K562 (cell line): Measurements from ENCODE around the gene SH2D5. TPM values are rescaled to one million over a fixed set of nuclear protein-coding genes. Genes with fewer than 3 reads are reported as not detected.

Experiments
- BRCA1 ChIP-seq, 2 experiments: fragments of 450-650 bp in 1 of 2; sonication (generic) in 1 of 2; formaldehyde crosslinking in 1 of 2; IDR thresholded peaks; 2 replicates each; pipeline versions ENCODE4 v1.5.0 to v1.6.1; 2017 to 2020; ENCODE audit warnings: mild to moderate bottlenecking in 1 of 2, missing genetic modification reagents in 1 of 2
- BRD4 ChIP-seq: fragments of 200-600 bp; sonication (generic); IDR thresholded peaks from 2 replicates; pipeline ENCODE4 v1.6.1; 2017; ENCODE audit warnings: inconsistent platforms
- FOXA3 ChIP-seq, 2 experiments: fragments of 450-650 bp in 1 of 2; sonication (generic) in 1 of 2; formaldehyde crosslinking; IDR thresholded peaks in 1 of 2; conservative IDR thresholded peaks in 1 of 2; 2 replicates each; pipeline versions ENCODE4 v1.4.0 to v1.8.0; 2020 to 2022; ENCODE audit warnings: mild to moderate bottlenecking in 2 of 2, missing genetic modification reagents in 1 of 2
- GTF2A2 ChIP-seq: IDR thresholded peaks from 2 replicates; pipeline ENCODE4 v1.6.1; 2016; ENCODE audit warnings: mild to moderate bottlenecking, missing genetic modification characterization, missing compliant biosample characterization
- HNRNPLL ChIP-seq: fragments of 200-400 bp; formaldehyde crosslinking; IDR thresholded peaks from 2 replicates; pipeline ENCODE4 v1.6.1; 2017; ENCODE audit warnings: low read length, low read depth, mild to moderate bottlenecking; ENCODE audit not compliant: poor library complexity, severe bottlenecking
- NBN ChIP-seq: fragments of 450-650 bp; IDR thresholded peaks from 2 replicates; pipeline ENCODE4 v1.6.1; 2016; ENCODE audit warnings: low read depth, mild to moderate bottlenecking
- ZFX ChIP-seq: sonication (generic); formaldehyde crosslinking; IDR thresholded peaks from 2 replicates; pipeline ENCODE4 v1.8.0; 2022; ENCODE audit warnings: mild to moderate bottlenecking, missing genetic modification reagents, moderate library complexity
- ZKSCAN8 ChIP-seq: fragments of 200-800 bp; sonication (Bioruptor generic); IDR thresholded peaks from 2 replicates; pipeline ENCODE4 v1.6.1; 2016; ENCODE audit warnings: missing genetic modification characterization, missing compliant biosample characterization
- ZNF121 ChIP-seq: sonication (generic); formaldehyde crosslinking; conservative IDR thresholded peaks from 2 replicates; pipeline ENCODE4 v1.8.0; 2022; ENCODE audit warnings: missing genetic modification reagents
- polyA plus RNA-seq, 8 experiments: library from polyadenylated mRNA; depleted of rRNA in 4 of 8; stranded (reverse) in 5 of 8; unstranded in 3 of 8; fragments of >200 nt; fragmentation: Nextera tagmentation in 2 of 8; fragmentation: Illumina TruSeq in 1 of 8; extraction: Ambion mirVana in 2 of 8; extraction: Trizol in 1 of 8; gene quantifications; 2 replicates each; pipeline versions ENCODE4 v1.2.1 to v1.2.3, GENCODE V29; 2011 to 2014; ENCODE audit warnings: inconsistent platforms in 1 of 8, missing spikeins in 1 of 8
- total RNA-seq, 7 experiments: library from RNA; depleted of rRNA in 6 of 7; stranded (reverse); fragments of >200 nt in 6 of 7; fragmentation: Illumina TruSeq in 2 of 7; extraction: Trizol in 2 of 7; gene quantifications; 2 replicates each; pipeline versions ENCODE4 v1.2.1 to v1.2.3, GENCODE V29; 2011 to 2021; ENCODE audit warnings: low replicate concordance in 1 of 7
- TF ChIP-seq, protein P1 (sequence below), 2 experiments: IDR thresholded peaks; 2 replicates each; pipeline ENCODE4 v1.6.1; 2011; ENCODE audit warnings: borderline replicate concordance in 1 of 2, control low read depth in 1 of 2, low read depth in 1 of 2, low read length in 1 of 2, mild to moderate bottlenecking in 1 of 2, mixed read lengths in 1 of 2, moderate library complexity in 1 of 2; ENCODE audit not compliant: insufficient read depth in 1 of 2, insufficient read length in 1 of 2, poor library complexity in 1 of 2, severe bottlenecking in 1 of 2; ENCODE audit errors: extremely low read depth in 1 of 2
- TF ChIP-seq, protein P2 (sequence below): fragments of 250-450 bp; sonication (Bioruptor Pico); IDR thresholded peaks from 2 replicates; pipeline ENCODE4 v1.8.0; 2022; ENCODE audit warnings: inconsistent platforms
- TF ChIP-seq, protein P3 (sequence below), 2 experiments: fragments of 450-650 bp; IDR thresholded peaks; 2 replicates each; pipeline ENCODE4 v1.6.1; 2016
- TF ChIP-seq, protein P4 (sequence below): fragments of 250-450 bp; sonication (Bioruptor Pico); IDR thresholded peaks from 2 replicates; pipeline ENCODE4 v1.4.0; 2020; ENCODE audit warnings: mild to moderate bottlenecking, moderate library complexity, borderline replicate concordance
- TF ChIP-seq, protein P5 (sequence below): fragments of 450-650 bp; formaldehyde crosslinking; IDR thresholded peaks from 2 replicates; pipeline ENCODE4 v1.4.0; 2020; ENCODE audit warnings: mild to moderate bottlenecking
- TF ChIP-seq, protein P6 (sequence below): sonication (generic); formaldehyde crosslinking; IDR thresholded peaks from 2 replicates; pipeline ENCODE4 v1.8.0; 2022; ENCODE audit warnings: missing genetic modification reagents, mild to moderate bottlenecking, moderate library complexity, borderline replicate concordance
- TF ChIP-seq, protein P7 (sequence below): fragments of 450-650 bp; formaldehyde crosslinking; IDR thresholded peaks from 2 replicates; pipeline ENCODE4 v1.4.0; 2020; ENCODE audit warnings: mild to moderate bottlenecking, moderate library complexity

The SH2D5 gene
- total and polyA plus RNA-seq, 9 of the 15 experiments (the other 6 are each of a cell fraction or from before 2014, with no cell fraction given), result 0.06 to 0.11 TPM; not detected in 7

DNA sequence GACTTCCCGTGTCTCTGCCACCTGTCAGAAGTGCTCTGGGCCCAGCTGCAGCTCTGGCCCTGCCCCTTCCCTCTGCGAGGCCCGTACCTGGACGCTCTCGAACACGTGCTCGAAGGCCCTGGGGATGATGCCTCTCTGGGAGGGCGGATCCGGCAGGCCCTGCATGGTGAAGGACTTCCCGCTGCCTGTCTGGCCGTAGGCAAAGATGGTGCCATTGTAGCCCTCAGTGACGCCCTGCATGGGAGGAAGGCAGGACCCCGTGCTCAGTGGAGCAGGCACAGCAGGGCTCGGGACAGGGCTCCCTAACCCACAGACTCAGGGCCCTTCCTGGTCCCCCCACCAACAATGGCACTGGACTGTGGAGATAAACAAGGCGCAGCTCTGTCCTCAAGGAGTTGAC is 17.1 kb downstream of the SH2D5 start (continued):
- TF ChIP-seq, protein P1, sequence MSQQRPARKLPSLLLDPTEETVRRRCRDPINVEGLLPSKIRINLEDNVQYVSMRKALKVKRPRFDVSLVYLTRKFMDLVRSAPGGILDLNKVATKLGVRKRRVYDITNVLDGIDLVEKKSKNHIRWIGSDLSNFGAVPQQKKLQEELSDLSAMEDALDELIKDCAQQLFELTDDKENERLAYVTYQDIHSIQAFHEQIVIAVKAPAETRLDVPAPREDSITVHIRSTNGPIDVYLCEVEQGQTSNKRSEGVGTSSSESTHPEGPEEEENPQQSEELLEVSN (IDR thresholded peaks at IDR 0.05; ENCODE audit: borderline replicate concordance in 1 of 2, extremely low read depth in 1 of 2, insufficient read depth in 1 of 2, insufficient read length in 1 of 2, low read depth in 1 of 2, low read length in 1 of 2, poor library complexity in 1 of 2, severe bottlenecking in 1 of 2), result peak in 1 of 2 experiments; percentile 19
- TF ChIP-seq BRD4, result no peak
- TF ChIP-seq FOXA3 (CRISPR knock-in tag; conservative IDR thresholded peaks at IDR 0.05 in 1 of 2, IDR thresholded peaks at IDR 0.05 in 1 of 2), result no peak
- TF ChIP-seq, protein P2, sequence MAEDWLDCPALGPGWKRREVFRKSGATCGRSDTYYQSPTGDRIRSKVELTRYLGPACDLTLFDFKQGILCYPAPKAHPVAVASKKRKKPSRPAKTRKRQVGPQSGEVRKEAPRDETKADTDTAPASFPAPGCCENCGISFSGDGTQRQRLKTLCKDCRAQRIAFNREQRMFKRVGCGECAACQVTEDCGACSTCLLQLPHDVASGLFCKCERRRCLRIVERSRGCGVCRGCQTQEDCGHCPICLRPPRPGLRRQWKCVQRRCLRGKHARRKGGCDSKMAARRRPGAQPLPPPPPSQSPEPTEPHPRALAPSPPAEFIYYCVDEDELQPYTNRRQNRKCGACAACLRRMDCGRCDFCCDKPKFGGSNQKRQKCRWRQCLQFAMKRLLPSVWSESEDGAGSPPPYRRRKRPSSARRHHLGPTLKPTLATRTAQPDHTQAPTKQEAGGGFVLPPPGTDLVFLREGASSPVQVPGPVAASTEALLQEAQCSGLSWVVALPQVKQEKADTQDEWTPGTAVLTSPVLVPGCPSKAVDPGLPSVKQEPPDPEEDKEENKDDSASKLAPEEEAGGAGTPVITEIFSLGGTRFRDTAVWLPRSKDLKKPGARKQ, result no peak
- TF ChIP-seq, protein P3, sequence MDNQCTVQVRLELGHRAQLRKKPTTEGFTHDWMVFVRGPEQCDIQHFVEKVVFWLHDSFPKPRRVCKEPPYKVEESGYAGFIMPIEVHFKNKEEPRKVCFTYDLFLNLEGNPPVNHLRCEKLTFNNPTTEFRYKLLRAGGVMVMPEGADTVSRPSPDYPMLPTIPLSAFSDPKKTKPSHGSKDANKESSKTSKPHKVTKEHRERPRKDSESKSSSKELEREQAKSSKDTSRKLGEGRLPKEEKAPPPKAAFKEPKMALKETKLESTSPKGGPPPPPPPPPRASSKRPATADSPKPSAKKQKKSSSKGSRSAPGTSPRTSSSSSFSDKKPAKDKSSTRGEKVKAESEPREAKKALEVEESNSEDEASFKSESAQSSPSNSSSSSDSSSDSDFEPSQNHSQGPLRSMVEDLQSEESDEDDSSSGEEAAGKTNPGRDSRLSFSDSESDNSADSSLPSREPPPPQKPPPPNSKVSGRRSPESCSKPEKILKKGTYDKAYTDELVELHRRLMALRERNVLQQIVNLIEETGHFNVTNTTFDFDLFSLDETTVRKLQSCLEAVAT (IDR thresholded peaks at IDR 0.05), result no peak
- TF ChIP-seq ZKSCAN8 (CRISPR knock-in tag), result no peak
- TF ChIP-seq, protein P4, sequence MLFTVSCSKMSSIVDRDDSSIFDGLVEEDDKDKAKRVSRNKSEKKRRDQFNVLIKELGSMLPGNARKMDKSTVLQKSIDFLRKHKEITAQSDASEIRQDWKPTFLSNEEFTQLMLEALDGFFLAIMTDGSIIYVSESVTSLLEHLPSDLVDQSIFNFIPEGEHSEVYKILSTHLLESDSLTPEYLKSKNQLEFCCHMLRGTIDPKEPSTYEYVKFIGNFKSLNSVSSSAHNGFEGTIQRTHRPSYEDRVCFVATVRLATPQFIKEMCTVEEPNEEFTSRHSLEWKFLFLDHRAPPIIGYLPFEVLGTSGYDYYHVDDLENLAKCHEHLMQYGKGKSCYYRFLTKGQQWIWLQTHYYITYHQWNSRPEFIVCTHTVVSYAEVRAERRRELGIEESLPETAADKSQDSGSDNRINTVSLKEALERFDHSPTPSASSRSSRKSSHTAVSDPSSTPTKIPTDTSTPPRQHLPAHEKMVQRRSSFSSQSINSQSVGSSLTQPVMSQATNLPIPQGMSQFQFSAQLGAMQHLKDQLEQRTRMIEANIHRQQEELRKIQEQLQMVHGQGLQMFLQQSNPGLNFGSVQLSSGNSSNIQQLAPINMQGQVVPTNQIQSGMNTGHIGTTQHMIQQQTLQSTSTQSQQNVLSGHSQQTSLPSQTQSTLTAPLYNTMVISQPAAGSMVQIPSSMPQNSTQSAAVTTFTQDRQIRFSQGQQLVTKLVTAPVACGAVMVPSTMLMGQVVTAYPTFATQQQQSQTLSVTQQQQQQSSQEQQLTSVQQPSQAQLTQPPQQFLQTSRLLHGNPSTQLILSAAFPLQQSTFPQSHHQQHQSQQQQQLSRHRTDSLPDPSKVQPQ (CRISPR knock-in tag), result no peak
- TF ChIP-seq GTF2A2 (tag), result no peak
- no peak for TF ChIP-seq NBN
- TF ChIP-seq BRCA1 (IDR thresholded peaks at IDR 0.05), result no peak
- no peak for TF ChIP-seq BRCA1 (CRISPR knock-in tag; IDR thresholded peaks at IDR 0.05)
- TF ChIP-seq, protein P5, sequence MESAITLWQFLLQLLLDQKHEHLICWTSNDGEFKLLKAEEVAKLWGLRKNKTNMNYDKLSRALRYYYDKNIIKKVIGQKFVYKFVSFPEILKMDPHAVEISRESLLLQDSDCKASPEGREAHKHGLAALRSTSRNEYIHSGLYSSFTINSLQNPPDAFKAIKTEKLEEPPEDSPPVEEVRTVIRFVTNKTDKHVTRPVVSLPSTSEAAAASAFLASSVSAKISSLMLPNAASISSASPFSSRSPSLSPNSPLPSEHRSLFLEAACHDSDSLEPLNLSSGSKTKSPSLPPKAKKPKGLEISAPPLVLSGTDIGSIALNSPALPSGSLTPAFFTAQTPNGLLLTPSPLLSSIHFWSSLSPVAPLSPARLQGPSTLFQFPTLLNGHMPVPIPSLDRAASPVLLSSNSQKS (CRISPR knock-in tag), result no peak
- TF ChIP-seq, protein P6, sequence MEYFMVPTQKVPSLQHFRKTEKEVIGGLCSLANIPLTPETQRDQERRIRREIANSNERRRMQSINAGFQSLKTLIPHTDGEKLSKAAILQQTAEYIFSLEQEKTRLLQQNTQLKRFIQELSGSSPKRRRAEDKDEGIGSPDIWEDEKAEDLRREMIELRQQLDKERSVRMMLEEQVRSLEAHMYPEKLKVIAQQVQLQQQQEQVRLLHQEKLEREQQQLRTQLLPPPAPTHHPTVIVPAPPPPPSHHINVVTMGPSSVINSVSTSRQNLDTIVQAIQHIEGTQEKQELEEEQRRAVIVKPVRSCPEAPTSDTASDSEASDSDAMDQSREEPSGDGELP (CRISPR knock-in tag), result 0 out of 2 replicates have a peak, but pooled peaks have one; percentile 9
- TF ChIP-seq, protein P7, sequence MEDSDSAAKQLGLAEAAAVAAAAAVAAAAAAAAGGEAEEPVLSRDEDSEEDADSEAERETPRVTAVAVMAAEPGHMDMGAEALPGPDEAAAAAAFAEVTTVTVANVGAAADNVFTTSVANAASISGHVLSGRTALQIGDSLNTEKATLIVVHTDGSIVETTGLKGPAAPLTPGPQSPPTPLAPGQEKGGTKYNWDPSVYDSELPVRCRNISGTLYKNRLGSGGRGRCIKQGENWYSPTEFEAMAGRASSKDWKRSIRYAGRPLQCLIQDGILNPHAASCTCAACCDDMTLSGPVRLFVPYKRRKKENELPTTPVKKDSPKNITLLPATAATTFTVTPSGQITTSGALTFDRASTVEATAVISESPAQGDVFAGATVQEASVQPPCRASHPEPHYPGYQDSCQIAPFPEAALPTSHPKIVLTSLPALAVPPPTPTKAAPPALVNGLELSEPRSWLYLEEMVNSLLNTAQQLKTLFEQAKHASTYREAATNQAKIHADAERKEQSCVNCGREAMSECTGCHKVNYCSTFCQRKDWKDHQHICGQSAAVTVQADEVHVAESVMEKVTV, result no peak
- TF ChIP-seq ZNF121 (CRISPR knock-in tag), result no peak
- peak; percentile 41; the same call in 1 of the 2 replicates for TF ChIP-seq ZFX
- no peak for TF ChIP-seq HNRNPLL
